GM21367 (cell line): ENCODE measurements around the gene DENND4B.

Experiments
- ATAC-seq: cut with Tn5 transposase; IDR thresholded peaks from one replicate; pipeline ENCODE4 v1.9.1; 2021; ENCODE audit not compliant: unreplicated experiment

DENND4B gene

DNA sequence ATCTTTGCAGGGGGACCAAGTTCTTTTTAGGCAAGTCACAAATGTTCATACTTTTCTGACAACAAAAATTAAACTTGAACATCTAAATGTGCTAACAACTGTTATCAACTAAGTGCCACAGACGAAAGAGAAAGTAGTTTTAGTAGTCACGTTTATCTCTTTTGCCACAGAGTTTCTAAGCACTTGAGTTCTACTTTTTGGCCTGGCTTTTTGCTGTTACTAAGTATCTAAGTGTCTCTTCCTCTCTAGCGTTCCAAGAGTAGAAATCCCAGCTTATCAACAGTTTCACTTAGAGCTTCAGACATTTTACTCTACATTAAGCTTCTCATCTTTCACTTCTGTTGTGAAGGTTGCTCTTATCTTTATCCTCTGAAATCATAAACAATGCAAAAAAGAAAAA, 58.0 kb downstream of the DENND4B start:
- ATAC-seq, result no peak

- no peak for ATAC-seq
Observed at GRCh38 chr1:153886127-153886526, 60.4 kb downstream of the DENND4B start.

DNA sequence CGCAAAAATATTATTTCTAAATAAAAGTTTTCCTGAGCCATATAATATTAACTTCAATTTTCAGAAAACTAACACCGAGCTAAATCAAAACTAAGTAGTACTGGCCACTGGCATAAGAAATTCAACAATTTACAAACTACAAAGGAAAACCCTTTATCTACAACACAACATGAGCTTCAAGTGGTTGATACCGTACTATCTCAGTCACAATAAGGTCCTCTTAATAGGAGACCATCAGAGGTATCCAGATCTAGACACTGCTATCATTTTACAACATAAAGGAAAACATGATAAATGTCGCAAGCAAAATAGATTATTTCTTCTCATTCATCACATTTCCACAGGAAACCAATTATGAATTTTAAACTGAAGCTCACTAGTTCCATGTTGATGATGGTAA, 63.3 kb downstream of the DENND4B start:
- ATAC-seq, result no peak

DNA sequence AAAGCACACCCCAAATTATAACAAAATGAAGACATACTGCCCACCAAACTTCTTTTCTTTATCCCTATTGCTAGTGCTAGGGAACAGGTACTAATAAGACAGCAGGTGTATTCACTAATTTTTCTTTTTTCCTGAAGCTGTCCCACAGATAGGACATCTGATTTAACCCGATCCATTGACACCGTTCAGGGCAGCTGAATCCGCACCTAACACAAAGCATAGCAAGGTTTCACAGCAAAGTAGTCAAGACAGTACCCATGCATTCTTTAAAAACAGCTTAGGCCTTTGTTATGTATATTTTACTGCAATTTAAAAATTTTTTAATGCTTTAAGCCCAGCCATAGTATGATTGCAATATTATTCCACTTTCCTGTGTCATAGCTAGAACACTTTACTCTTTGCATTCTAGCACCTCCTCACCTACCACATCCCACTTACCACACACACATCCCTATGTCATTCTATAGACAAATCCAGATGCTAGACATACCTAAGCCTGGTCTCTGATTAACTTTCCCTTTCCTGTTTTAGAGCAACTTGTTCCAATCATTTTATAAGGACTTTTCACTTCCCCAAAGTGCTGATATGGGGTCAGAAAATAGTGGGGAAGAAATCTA, 64.1 kb downstream of the DENND4B start:
- ATAC-seq, result no peak

GRCh38 chr1:153881751-153882150, 64.8 kb downstream of the DENND4B start:
- ATAC-seq, result no peak

DNA sequence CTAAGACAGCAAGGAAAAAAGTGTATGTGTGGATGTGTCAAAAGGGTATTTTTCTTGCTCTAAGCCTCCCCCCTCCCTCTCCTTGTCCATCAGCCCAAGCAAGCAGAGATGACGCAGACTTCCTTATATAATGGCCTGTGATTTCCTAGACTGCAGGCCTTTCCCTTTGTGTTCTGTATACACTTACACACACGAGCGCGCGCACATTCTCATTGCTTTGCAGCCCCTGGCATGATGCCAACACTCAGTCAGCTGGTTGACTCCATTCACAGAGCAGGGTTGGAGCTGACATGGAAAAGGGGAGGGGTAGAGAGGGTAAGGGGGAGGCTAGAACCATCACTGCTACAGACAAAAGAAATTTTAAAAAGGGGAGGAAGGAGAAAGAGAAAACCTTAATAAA, 65.6 kb downstream of the DENND4B start:
- no peak for ATAC-seq

DNA sequence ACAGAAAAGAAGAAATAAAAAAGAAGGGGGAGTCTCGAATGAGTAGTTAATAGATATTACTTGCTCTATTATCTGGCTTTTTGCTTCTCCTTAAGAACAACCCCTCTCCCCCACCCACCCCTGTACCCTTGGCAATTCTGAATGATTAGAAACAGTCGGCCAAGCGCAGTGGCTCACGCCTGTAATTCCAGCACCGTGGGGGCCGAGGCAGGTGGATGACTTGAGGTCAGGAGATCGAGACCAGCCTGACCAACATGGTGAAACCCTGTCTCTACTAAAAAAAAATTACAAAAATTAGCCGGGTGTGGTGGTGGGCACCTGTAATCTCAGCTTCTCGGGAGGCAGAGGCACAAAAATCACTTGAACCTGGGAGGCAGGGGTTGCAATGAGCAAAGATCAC, 66.5 kb downstream of the DENND4B start:
- no peak for ATAC-seq
